CD14-positive monocyte (primary cell): ENCODE data around the gene RGPD3. TPM values are rescaled to one million over a fixed set of nuclear protein-coding genes. Genes with fewer than 3 reads are reported as not detected.
"Not testable (repeated sequence)": the region's sequence is repeated elsewhere in the genome, so short reads cannot be mapped to it uniquely, and the experiment has no call there.

Source experiments
- DNase-seq, 3 donors: peaks; one replicate each; pipeline ENCODE4 v3.0.0-alpha.2; 2011 to 2022
- H2AFZ ChIP-seq: 2 replicates; pipeline ENCODE4 v1.6.0; 2012; ENCODE audit warnings: mild to moderate bottlenecking, low read depth, low read length, inconsistent platforms; ENCODE audit not compliant: insufficient read depth, poor library complexity, severe bottlenecking
- H3K27ac ChIP-seq, 2 donors: 1 replicate in 1 of 2; 2 replicates in 1 of 2; pipeline ENCODE4 v1.5.1; 2012 to 2013; ENCODE audit warnings: low read length in 2 of 2, control low read depth in 1 of 2, inconsistent platforms in 1 of 2, low read depth in 1 of 2, mild to moderate bottlenecking in 1 of 2
- H3K27me3 ChIP-seq, 2 donors: one replicate each; pipeline versions ENCODE4 v1.6.0 to v1.6.1; 2011 to 2013; ENCODE audit warnings: low read length in 2 of 2; ENCODE audit not compliant: control insufficient read depth in 2 of 2, insufficient read depth in 2 of 2
- H3K36me3 ChIP-seq, 2 donors: replicated peaks in 1 of 2; 1 replicate in 1 of 2; 2 replicates in 1 of 2; pipeline versions ENCODE4 v1.5.1 to v1.6.1; 2012 to 2013; ENCODE audit warnings: low read length in 2 of 2, control low read depth in 1 of 2, inconsistent platforms in 1 of 2, mild to moderate bottlenecking in 1 of 2; ENCODE audit not compliant: insufficient read depth in 2 of 2, control insufficient read depth in 1 of 2
- H3K4me1 ChIP-seq, 2 donors: 1 replicate in 1 of 2; 2 replicates in 1 of 2; pipeline versions ENCODE4 v1.5.1 to v1.6.1; 2012 to 2013; ENCODE audit warnings: low read length in 2 of 2, control low read depth in 1 of 2, inconsistent platforms in 1 of 2, mild to moderate bottlenecking in 1 of 2, moderate library complexity in 1 of 2; ENCODE audit not compliant: insufficient read depth in 2 of 2, control insufficient read depth in 1 of 2
- H3K4me2 ChIP-seq: replicated peaks from 2 replicates; pipeline ENCODE3; 2012; ENCODE audit warnings: low read length, moderate library complexity, mild to moderate bottlenecking; ENCODE audit not compliant: poor library complexity, severe bottlenecking; ENCODE audit errors: extremely low read depth
- H3K4me3 ChIP-seq, 3 experiments: fragments of 200-600 bp in 1 of 3; sonication (generic) in 1 of 3; replicated peaks in 1 of 3; 1 replicate in 2 of 3; 2 replicates in 1 of 3; pipeline ENCODE4 v1.5.1; 2011 to 2013; ENCODE audit warnings: low read length in 3 of 3, mild to moderate bottlenecking in 3 of 3, control low read depth in 2 of 3, low read depth in 2 of 3, inconsistent platforms in 1 of 3, moderate library complexity in 1 of 3
- H3K79me2 ChIP-seq: 2 replicates; pipeline ENCODE4 v1.6.0; 2012; ENCODE audit warnings: mild to moderate bottlenecking, control low read depth, inconsistent platforms, low read length, moderate library complexity; ENCODE audit not compliant: insufficient read depth
- H3K9ac ChIP-seq: 2 replicates; pipeline ENCODE4 v1.6.0; 2017; ENCODE audit warnings: low read length, mild to moderate bottlenecking; ENCODE audit not compliant: insufficient read depth, poor library complexity, severe bottlenecking
- H3K9me3 ChIP-seq, 2 donors: replicated peaks in 1 of 2; 1 replicate in 1 of 2; 2 replicates in 1 of 2; pipeline versions ENCODE4 v1.5.1 to v1.6.1; 2012 to 2013; ENCODE audit warnings: low read length in 2 of 2, control low read depth in 1 of 2; ENCODE audit not compliant: control insufficient read depth in 1 of 2, insufficient read depth in 1 of 2
- H4K20me1 ChIP-seq: 2 replicates; pipeline ENCODE4 v1.6.0; 2012; ENCODE audit warnings: mild to moderate bottlenecking, low read length, control low read depth, moderate library complexity; ENCODE audit not compliant: insufficient read depth
- H3K27ac Mint-ChIP-seq, 7 donors: one replicate each; pipeline ENCODE4 v1.8.0; 2020; ENCODE audit warnings: mild to moderate bottlenecking in 7 of 7, mixed read lengths in 7 of 7, moderate library complexity in 6 of 7, inconsistent platforms in 2 of 7
- H3K27me3 Mint-ChIP-seq, 3 donors: one replicate each; pipeline ENCODE4 v1.8.0; 2021 to 2022; ENCODE audit warnings: low read depth in 3 of 3, mild to moderate bottlenecking in 3 of 3, mixed read lengths in 3 of 3, moderate library complexity in 3 of 3, inconsistent platforms in 1 of 3
- H3K36me3 Mint-ChIP-seq, 2 donors: one replicate each; pipeline ENCODE4 v1.8.0; 2020; ENCODE audit warnings: mixed read lengths in 2 of 2, inconsistent platforms in 1 of 2, mild to moderate bottlenecking in 1 of 2
- H3K4me1 Mint-ChIP-seq: one replicate; pipeline ENCODE4 v1.8.0; 2020; ENCODE audit warnings: mild to moderate bottlenecking, mixed read lengths
- H3K4me3 Mint-ChIP-seq, 2 donors: one replicate each; pipeline ENCODE4 v1.8.0; 2020; ENCODE audit warnings: mild to moderate bottlenecking in 2 of 2, mixed read lengths in 2 of 2, moderate library complexity in 1 of 2
- H3K9me3 Mint-ChIP-seq, 7 donors: one replicate each; pipeline ENCODE4 v1.8.0; 2020 to 2022; ENCODE audit warnings: mixed read lengths in 7 of 7, mild to moderate bottlenecking in 6 of 7, moderate library complexity in 6 of 7, inconsistent platforms in 2 of 7
- WGBS: methylation state at CpG from one replicate; pipeline ENCODE4 v1.1.5; 2013; ENCODE audit warnings: missing lambda C conversion rate; ENCODE audit not compliant: insufficient coverage; 5-methylcytosine and 5-hydroxymethylcytosine counted together
- intact Hi-C, 2 donors: fragments of 100-400 bp; cut with micrococcal nuclease; formaldehyde crosslinking; loops; one replicate each; pipeline versions ENCODE4 v1.15.0 to v1.15.1; 2023
- polyA plus RNA-seq, 3 donors: library from polyadenylated mRNA; depleted of rRNA in 1 of 3; unstranded in 2 of 3; stranded (reverse) in 1 of 3; fragments of 300-500 nt in 2 of 3; fragments of >200 nt in 1 of 3; fragmentation: Illumina TruSeq in 2 of 3; gene quantifications; 1 replicate in 2 of 3; 2 replicates in 1 of 3; pipeline ENCODE4 v1.2.3, GENCODE V29; 2012 to 2021
- TF ChIP-seq, protein P1 (sequence below): fragments of 200-600 bp; IDR thresholded peaks from one replicate; pipeline ENCODE4 v1.8.0; 2022; ENCODE audit warnings: antibody characterized with exemption, mild to moderate bottlenecking

RGPD3 gene
- polyA plus RNA-seq, 3 donors = 0.25 TPM; not detected in 2

DNA sequence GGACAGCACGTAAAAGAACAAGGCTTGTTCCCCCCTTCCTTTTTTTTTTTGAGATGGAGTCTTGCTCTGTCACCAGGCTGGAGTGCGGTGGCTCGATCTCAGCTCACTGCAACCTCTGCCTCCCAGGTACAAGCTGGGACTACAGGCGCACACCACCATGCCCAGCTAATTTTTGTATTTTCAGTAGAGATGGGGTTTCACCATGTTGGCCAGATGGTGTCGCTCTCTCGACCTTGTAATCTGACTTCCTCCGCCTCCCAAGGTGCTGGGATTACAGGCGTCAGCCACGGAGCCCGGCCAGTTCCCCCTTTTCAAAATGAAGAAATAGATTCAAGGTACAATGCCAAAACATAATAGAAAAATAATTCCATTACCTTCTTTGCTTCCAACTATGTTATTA lies 6.3 kb downstream of the RGPD3 start:
- WGBS = no CpG with 5 or more reads among the region's 10 CpGs
- not testable (repeated sequence) for H3K27ac Mint-ChIP-seq, H3K79me2 ChIP-seq, H3K9me3 Mint-ChIP-seq, H3K27me3 ChIP-seq, H3K9me3 ChIP-seq, H3K36me3 Mint-ChIP-seq, H3K4me3 Mint-ChIP-seq, H3K27me3 Mint-ChIP-seq, H3K27ac ChIP-seq, H3K4me1 Mint-ChIP-seq, H3K4me1 ChIP-seq, H3K9ac ChIP-seq, H3K36me3 ChIP-seq, H2AFZ ChIP-seq, H4K20me1 ChIP-seq, H3K4me3 ChIP-seq, H3K4me2 ChIP-seq
- DNase-seq = peak; percentile 30 to 60 (median 34)
- intact Hi-C loops = loop anchor here in 1 of 2 donors (10.0 kb wide), 1 partner anchor 83 kb away; no protein-coding TSS in a partner anchor
- TF ChIP-seq, protein P1, sequence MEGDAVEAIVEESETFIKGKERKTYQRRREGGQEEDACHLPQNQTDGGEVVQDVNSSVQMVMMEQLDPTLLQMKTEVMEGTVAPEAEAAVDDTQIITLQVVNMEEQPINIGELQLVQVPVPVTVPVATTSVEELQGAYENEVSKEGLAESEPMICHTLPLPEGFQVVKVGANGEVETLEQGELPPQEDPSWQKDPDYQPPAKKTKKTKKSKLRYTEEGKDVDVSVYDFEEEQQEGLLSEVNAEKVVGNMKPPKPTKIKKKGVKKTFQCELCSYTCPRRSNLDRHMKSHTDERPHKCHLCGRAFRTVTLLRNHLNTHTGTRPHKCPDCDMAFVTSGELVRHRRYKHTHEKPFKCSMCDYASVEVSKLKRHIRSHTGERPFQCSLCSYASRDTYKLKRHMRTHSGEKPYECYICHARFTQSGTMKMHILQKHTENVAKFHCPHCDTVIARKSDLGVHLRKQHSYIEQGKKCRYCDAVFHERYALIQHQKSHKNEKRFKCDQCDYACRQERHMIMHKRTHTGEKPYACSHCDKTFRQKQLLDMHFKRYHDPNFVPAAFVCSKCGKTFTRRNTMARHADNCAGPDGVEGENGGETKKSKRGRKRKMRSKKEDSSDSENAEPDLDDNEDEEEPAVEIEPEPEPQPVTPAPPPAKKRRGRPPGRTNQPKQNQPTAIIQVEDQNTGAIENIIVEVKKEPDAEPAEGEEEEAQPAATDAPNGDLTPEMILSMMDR = peak; percentile 37

DNA sequence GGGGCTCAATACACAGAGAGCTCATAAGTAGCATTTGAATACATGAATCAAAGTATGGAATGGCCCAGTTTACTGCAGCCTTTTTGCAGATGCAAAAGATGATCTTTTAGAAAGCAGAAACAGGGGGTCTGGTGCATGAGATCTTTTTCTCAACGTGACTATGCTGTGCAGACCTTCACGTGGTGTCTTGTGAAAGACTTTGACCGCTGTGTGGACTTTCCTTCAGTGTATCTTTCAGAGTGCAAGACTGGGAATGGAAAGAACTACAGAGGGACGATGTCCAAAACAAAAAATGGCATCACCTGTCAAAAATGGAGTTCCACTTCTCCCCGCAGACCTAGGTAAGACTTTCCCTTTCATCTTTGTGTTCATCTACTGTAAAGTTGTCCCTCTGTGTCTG lies 77.5 kb downstream of the RGPD3 start:
- no CpG with 5 or more reads among the region's 5 CpGs for whole genome bisulfite sequencing
- H3K27ac Mint-ChIP-seq, H3K4me1 ChIP-seq, H3K9me3 Mint-ChIP-seq, H3K27me3 ChIP-seq, H3K27me3 Mint-ChIP-seq, H3K4me3 Mint-ChIP-seq, H2AFZ ChIP-seq, H3K9ac ChIP-seq, H3K4me3 ChIP-seq, H3K79me2 ChIP-seq, H3K4me2 ChIP-seq, H3K36me3 ChIP-seq, DNase-seq, intact Hi-C loops, H3K9me3 ChIP-seq, H4K20me1 ChIP-seq, H3K4me1 Mint-ChIP-seq, H3K36me3 Mint-ChIP-seq, H3K27ac ChIP-seq: not testable (repeated sequence)

DNA sequence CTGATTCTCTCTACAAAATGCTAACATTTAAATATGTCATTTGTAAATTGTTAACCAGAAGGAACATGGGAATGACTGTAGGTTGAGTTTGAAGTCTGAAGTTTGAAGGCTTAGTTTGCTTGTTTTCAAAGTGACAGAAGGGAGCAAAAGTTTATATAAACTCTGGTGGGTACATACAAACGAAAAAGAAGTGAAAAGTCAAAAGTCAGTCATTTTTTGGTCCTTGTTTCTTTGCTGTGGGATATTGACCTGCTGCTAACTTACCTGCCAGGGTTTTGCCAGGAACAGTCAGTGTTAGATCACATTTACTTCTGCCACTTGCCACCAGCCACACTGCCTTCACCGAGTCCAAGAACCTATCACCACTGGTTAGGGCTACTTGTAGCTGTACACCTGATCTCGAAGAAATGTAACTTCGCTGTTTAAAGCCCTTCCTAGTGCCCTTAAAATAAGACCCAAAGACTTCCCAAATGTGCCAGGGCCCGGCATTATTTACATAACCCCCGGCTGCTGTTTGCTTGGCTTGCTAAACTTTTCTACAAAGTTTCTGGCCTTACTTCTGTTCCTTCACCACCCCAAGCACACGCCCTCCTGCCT lies 79.3 kb downstream of the RGPD3 start:
- H3K4me3 Mint-ChIP-seq, H3K79me2 ChIP-seq, H3K27ac ChIP-seq, DNase-seq, H3K4me1 ChIP-seq, intact Hi-C loops, H2AFZ ChIP-seq, H3K9me3 ChIP-seq, H3K4me2 ChIP-seq, H3K27ac Mint-ChIP-seq, H3K9me3 Mint-ChIP-seq, H3K27me3 Mint-ChIP-seq, H3K4me1 Mint-ChIP-seq, H3K9ac ChIP-seq, H3K27me3 ChIP-seq, H3K4me3 ChIP-seq, H3K36me3 Mint-ChIP-seq, H4K20me1 ChIP-seq, H3K36me3 ChIP-seq: not testable (repeated sequence)
- 83% methylated on average over 2 of the region's 7 CpGs for WGBS

DNA sequence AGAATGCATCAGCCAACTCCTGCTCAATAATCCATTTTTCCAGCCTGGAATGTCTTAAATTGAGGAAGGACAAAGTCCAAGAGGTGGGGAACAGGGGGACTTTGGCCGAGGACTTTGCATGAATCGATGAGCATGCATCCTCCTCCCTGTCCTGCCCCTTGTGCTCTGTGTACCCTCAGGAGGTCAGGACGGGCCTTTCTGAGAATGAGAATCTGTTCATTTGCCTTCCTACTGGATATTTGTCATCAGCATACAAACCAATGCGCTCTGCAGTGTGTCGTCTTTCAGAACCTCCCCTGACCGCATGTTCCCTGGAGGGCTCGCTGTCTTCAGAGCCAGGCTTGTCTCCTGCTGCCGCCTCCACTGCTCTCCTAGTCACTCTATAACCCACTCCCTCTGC lies 83.7 kb downstream of the RGPD3 start:
- H4K20me1 ChIP-seq, H3K9ac ChIP-seq, H3K27me3 ChIP-seq, H3K9me3 Mint-ChIP-seq, H3K79me2 ChIP-seq, H3K27me3 Mint-ChIP-seq, H3K4me3 Mint-ChIP-seq, H3K4me3 ChIP-seq, DNase-seq, H2AFZ ChIP-seq, H3K4me1 Mint-ChIP-seq, H3K36me3 ChIP-seq, H3K36me3 Mint-ChIP-seq, H3K27ac ChIP-seq, intact Hi-C loops, H3K4me1 ChIP-seq, H3K9me3 ChIP-seq, H3K4me2 ChIP-seq: not testable (repeated sequence)
- WGBS = 87% methylated on average over 5 of the region's 8 CpGs
- peak overlapping the region in 1 of 7 donors; percentile 21 for H3K27ac Mint-ChIP-seq
